HEK293T (cell line): ENCODE measurements around the gene ZCRB1.

Experiments used
- ARNT ChIP-seq: fragments of 450-650 bp; IDR thresholded peaks from 2 replicates; pipeline ENCODE4 v1.6.1; 2017; ENCODE audit warnings: mild to moderate bottlenecking
- FOXM1 ChIP-seq: fragments of 450-650 bp; IDR thresholded peaks from 2 replicates; pipeline ENCODE4 v1.6.1; 2017; ENCODE audit warnings: mild to moderate bottlenecking, borderline replicate concordance
- NFRKB ChIP-seq: fragments of 450-650 bp; IDR thresholded peaks from 2 replicates; pipeline ENCODE4 v1.6.1; 2016; ENCODE audit warnings: mild to moderate bottlenecking, moderate library complexity
- PKNOX1 ChIP-seq: fragments of 450-650 bp; IDR thresholded peaks from 2 replicates; pipeline ENCODE4 v1.6.1; 2016

GRCh38 chr12:42270596-42270995 lies 55.3 kb downstream of the ZCRB1 start:
- TF ChIP-seq ARNT (no peak), NFRKB (no peak), PKNOX1 (no peak), FOXM1 (no peak)
